Neutrophil (primary cell): ENCODE results near the gene PARD3.
A peak's percentile ranks its signal among the peaks of the same experiment; 100 is the strongest.

ENCODE experiments used
- H3K27ac ChIP-seq: fragments of 200-600 bp; sonication (generic); 2 replicates; pipeline ENCODE4 v1.5.1; 2016; ENCODE audit warnings: mild to moderate bottlenecking, moderate library complexity
- H3K27me3 ChIP-seq: fragments of 200-600 bp; sonication (generic); 2 replicates; pipeline ENCODE4 v1.6.0; 2016; ENCODE audit warnings: mild to moderate bottlenecking
- H3K36me3 ChIP-seq: fragments of 200-600 bp; sonication (generic); 2 replicates; pipeline ENCODE4 v1.5.1; 2017
- H3K4me1 ChIP-seq, 2 experiments: fragments of 200-600 bp in 1 of 2; sonication (generic) in 1 of 2; 1 replicate in 1 of 2; 2 replicates in 1 of 2; pipeline versions ENCODE4 v1.5.1 to v1.6.1; 2013 to 2016; ENCODE audit warnings: low read depth in 1 of 2, low read length in 1 of 2, mild to moderate bottlenecking in 1 of 2, moderate library complexity in 1 of 2; ENCODE audit not compliant: control insufficient read depth in 1 of 2, insufficient read depth in 1 of 2
- H3K4me3 ChIP-seq, 2 experiments: fragments of 200-600 bp in 1 of 2; sonication (generic) in 1 of 2; 1 replicate in 1 of 2; 2 replicates in 1 of 2; pipeline ENCODE4 v1.5.1; 2013 to 2016; ENCODE audit warnings: low read depth in 1 of 2, low read length in 1 of 2, mild to moderate bottlenecking in 1 of 2, moderate library complexity in 1 of 2
- H3K9me3 ChIP-seq: fragments of 200-600 bp; sonication (generic); 2 replicates; pipeline ENCODE4 v1.5.1; 2016
- TF ChIP-seq, protein P1 (sequence below): fragments of 200-600 bp; sonication (generic); IDR thresholded peaks from 2 replicates; pipeline ENCODE4 v1.5.1; 2016; ENCODE audit warnings: antibody characterized with exemption

The PARD3 gene

DNA sequence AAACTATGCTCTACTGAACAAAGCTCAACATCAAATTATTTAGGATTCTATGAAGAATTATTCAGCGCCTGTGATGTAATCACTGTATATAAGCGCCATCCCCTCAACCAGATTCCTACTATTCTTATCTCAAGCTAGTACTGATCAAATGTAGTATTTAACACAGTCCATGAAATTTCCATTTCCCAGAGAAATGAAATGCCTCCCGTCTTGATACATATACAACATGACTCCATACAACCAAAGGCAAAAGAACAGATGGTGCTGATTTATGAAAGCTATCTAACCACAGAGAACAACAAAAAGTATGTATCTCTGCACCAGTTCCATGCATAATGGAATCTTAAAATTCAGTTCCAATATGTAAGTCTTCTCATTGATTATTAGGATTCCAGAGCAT, 406.1 kb downstream of the PARD3 start:
- Histone ChIP-seq H3K9me3 (no peaks in the 10 kb centered on the region), H3K4me3 (no peak overlapping the region), H3K27me3 (no peaks in the 10 kb centered on the region), H3K27ac (no peak overlapping the region), H3K36me3 (no peaks in the 10 kb centered on the region), H3K4me1 (peaks cover 9 to 11% of the 10 kb centered on the region in 2 experiments)
- TF ChIP-seq, protein P1, sequence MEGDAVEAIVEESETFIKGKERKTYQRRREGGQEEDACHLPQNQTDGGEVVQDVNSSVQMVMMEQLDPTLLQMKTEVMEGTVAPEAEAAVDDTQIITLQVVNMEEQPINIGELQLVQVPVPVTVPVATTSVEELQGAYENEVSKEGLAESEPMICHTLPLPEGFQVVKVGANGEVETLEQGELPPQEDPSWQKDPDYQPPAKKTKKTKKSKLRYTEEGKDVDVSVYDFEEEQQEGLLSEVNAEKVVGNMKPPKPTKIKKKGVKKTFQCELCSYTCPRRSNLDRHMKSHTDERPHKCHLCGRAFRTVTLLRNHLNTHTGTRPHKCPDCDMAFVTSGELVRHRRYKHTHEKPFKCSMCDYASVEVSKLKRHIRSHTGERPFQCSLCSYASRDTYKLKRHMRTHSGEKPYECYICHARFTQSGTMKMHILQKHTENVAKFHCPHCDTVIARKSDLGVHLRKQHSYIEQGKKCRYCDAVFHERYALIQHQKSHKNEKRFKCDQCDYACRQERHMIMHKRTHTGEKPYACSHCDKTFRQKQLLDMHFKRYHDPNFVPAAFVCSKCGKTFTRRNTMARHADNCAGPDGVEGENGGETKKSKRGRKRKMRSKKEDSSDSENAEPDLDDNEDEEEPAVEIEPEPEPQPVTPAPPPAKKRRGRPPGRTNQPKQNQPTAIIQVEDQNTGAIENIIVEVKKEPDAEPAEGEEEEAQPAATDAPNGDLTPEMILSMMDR = no peak

DNA sequence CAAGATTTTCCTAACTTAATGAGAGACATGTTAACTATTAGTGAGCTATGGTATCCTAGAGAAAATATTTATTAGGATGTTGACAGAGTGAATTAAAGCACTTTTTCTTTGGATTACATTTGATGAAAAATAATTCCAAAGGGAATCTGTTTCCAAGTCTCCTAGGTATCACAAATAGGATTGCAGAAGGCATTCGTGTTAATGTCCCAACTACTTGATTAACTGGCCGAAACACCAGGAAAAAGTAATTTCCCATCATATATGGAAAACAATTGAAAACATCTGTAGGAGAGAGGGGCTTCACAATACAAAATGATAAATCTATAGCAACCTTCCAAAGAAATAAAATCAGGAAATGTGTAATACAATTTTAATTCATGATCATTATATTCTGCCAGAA, 406.7 kb downstream of the PARD3 start:
- Histone ChIP-seq H3K9me3 (no peaks in the 10 kb centered on the region), H3K27me3 (no peaks in the 10 kb centered on the region), H3K27ac (no peak overlapping the region), H3K4me3 (no peak overlapping the region), H3K36me3 (no peaks in the 10 kb centered on the region), H3K4me1 (peaks cover 9 to 11% of the 10 kb centered on the region in 2 experiments)
- TF ChIP-seq, protein P1 = no peak

DNA sequence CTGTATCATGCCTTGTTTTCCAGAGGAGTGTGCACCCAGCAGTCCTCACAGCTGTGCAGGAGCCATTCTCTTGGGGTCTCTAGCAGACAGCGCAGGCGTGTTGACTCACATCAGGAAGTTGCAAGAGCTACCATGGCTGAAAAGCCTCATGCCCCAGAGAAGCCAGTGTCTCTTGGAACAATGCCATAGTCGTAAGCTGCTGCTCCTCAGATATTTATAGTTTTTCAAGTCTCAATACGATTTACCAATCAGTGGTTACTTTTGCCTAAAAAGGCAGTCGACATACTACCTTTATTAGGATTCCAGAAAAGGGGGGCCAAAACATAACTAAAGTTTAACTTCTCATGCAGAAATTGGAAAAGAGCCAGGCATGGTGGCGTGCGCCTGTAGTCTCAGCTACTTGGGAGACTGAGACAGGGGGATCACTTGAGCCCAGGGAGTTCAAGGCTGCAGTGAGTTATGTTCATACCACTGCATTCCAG, 407.7 kb downstream of the PARD3 start:
- Histone ChIP-seq H3K27me3 (no peaks in the 10 kb centered on the region), H3K27ac (peak overlapping the region; percentile 13), H3K4me3 (no peak overlapping the region), H3K9me3 (no peaks in the 10 kb centered on the region), H3K4me1 (peaks cover 9 to 11% of the 10 kb centered on the region in 2 experiments), H3K36me3 (no peaks in the 10 kb centered on the region)
- TF ChIP-seq, protein P1 = no peak

DNA sequence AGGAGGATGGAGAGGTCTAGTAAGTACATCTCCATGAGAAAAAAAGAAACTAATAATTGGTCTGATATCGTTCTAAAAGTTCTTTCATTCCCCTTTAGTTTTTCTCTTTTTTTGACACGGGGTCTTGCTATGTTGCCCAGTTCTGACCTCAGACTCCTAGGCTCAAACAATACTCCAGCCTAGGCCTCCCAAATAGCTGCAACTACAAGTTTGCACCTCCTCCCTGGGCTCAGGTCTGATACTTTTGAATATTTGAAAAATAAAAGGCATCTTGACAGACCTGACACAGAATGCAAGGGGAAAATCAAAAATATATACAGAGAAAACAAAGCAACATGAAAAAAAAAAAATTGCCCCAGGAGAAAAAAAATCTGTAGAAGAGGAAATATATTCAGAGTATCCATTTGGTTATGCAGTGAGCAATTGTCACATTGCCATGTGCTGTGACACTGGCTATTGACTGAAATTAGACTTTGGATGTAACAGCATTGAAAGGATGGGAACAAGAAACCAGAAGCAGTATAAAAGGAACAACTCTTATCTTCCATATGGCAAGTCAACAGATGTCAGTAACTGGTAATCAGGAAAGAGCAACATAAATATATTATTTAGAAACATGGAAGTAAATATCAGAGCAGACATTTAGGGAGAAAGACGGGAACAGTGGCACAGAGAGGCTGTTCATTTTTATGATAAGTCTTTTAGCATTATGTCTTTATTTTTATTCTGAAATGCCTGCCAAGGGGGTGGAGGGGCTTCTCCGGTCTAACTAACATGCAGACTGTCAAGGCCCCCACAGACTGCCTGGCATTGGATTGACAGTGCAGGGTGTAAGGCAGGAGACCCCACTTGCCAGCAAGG, 408.4 kb downstream of the PARD3 start:
- H3K4me1 ChIP-seq = peaks cover 9 to 11% of the 10 kb centered on the region in 2 experiments
- no peak overlapping the region for H3K4me3 ChIP-seq
- TF ChIP-seq, protein P1 = no peak
- no peaks in the 10 kb centered on the region for H3K36me3 ChIP-seq
- H3K27me3 ChIP-seq = no peaks in the 10 kb centered on the region
- H3K27ac ChIP-seq = peak overlapping the region; percentile 13
- no peaks in the 10 kb centered on the region for H3K9me3 ChIP-seq

DNA sequence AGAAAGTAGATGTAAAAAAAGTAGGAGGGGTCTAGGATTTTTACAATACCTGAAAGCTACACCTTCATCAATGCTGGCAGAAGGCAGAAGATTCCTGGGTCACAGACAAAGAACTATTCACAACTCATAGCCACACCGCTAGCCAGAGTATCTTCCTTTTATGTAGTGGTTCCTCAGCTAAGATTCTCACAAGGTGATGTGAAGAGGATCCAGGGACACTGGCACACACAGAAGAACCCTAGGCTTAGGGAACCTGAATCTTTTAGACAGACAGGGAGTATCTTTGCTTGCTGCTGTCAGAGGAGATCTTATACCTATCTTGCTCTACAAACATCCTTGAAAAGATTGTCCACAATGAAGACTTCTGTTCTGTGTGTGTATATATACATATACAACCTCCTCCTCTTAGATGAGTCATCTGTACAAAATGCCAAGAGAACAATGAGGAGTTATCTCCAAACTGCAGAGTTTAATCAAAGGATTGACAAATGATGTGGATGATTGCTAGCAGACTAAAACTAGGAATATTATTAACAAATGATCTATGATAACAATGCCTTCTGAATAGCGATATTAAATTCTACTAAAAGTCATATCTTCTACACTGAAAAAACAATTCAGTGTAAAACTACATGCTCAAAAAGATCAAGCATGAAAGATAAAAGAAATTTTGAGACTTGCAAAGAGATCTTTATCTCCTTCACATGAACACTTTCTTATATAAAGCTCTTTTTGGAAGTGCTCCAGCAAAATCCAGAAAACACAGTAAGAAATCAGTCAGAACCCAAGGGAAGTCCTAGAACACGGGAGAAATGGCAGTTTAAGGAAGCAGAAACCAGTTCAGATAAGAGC, 409.3 kb downstream of the PARD3 start:
- Histone ChIP-seq H3K4me3 (no peak overlapping the region), H3K27ac (no peak overlapping the region), H3K9me3 (no peaks in the 10 kb centered on the region), H3K27me3 (no peaks in the 10 kb centered on the region), H3K4me1 (peaks cover 9 to 11% of the 10 kb centered on the region in 2 experiments), H3K36me3 (no peaks in the 10 kb centered on the region)
- TF ChIP-seq, protein P1 = no peak
